Neural crest cell (in vitro differentiated cells): ENCODE results near the gene LHFPL2. TPM values are rescaled to one million over a fixed set of nuclear protein-coding genes. Genes with fewer than 3 reads are reported as not detected.
A peak's percentile ranks its signal among the peaks of the same experiment; 100 is the strongest.

ENCODE experiments used
- DNase-seq: peaks from one replicate; pipeline ENCODE4 v3.0.0; 2021; ENCODE audit warnings: low read depth, mixed read lengths, low spot score
- H3K27ac Mint-ChIP-seq: one replicate; pipeline ENCODE4 v1.8.0; 2021; ENCODE audit warnings: mild to moderate bottlenecking, mixed read lengths; ENCODE audit not compliant: unreplicated experiment
- H3K27me3 Mint-ChIP-seq: 2 replicates; pipeline ENCODE4 v1.8.0; 2021; ENCODE audit warnings: low read depth, mild to moderate bottlenecking, mixed read lengths
- H3K36me3 Mint-ChIP-seq: 2 replicates; pipeline ENCODE4 v1.8.0; 2021; ENCODE audit warnings: low read depth, mild to moderate bottlenecking, mixed read lengths
- H3K4me1 Mint-ChIP-seq: 2 replicates; pipeline ENCODE4 v1.8.0; 2021; ENCODE audit warnings: mixed read lengths
- H3K4me3 Mint-ChIP-seq: one replicate; pipeline ENCODE4 v1.8.0; 2021; ENCODE audit warnings: mild to moderate bottlenecking, mixed read lengths
- H3K9me3 Mint-ChIP-seq: 2 replicates; pipeline ENCODE4 v1.8.0; 2021; ENCODE audit warnings: mixed read lengths
- total RNA-seq: library from RNA; stranded (reverse); gene quantifications from 2 replicates; pipeline ENCODE4 v1.2.1, GENCODE V29; 2021
- TF ChIP-seq, protein P1 (sequence below): fragments of 200-600 bp; sonication (generic); conservative IDR thresholded peaks from 2 replicates; pipeline ENCODE4 v1.5.0; 2021; ENCODE audit warnings: antibody characterized with exemption, mild to moderate bottlenecking

LHFPL2 gene
- total RNA-seq, 1 donor from 2014 or later, result 15.0 TPM

DNA sequence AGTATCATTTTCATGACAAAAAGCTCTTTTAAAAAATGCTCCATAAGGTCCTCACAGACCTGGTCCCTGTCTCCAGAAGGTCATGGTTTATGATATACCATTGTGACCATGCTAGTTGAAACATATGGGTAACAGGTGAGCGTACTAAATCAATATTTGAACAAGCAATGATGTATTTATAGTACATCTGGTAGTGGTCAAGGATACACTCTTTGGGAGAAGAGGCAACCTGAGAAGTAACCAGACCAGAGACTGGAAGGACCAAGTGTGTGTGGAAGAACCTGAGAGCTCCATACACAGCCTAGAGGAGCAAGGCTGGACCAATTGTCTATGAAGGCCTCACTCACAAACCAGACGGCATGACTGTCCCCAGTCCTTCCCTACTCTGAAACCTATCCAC is 55.1 kb downstream of the LHFPL2 start:
- TF ChIP-seq, protein P1, sequence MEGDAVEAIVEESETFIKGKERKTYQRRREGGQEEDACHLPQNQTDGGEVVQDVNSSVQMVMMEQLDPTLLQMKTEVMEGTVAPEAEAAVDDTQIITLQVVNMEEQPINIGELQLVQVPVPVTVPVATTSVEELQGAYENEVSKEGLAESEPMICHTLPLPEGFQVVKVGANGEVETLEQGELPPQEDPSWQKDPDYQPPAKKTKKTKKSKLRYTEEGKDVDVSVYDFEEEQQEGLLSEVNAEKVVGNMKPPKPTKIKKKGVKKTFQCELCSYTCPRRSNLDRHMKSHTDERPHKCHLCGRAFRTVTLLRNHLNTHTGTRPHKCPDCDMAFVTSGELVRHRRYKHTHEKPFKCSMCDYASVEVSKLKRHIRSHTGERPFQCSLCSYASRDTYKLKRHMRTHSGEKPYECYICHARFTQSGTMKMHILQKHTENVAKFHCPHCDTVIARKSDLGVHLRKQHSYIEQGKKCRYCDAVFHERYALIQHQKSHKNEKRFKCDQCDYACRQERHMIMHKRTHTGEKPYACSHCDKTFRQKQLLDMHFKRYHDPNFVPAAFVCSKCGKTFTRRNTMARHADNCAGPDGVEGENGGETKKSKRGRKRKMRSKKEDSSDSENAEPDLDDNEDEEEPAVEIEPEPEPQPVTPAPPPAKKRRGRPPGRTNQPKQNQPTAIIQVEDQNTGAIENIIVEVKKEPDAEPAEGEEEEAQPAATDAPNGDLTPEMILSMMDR, result no peak
- DNase-seq, result no peak
- H3K9me3 Mint-ChIP-seq, result peaks cover 2% of the 10 kb centered on the region
- H3K27me3 Mint-ChIP-seq, result no peaks in the 10 kb centered on the region
- H3K4me1 Mint-ChIP-seq, result peaks cover 62% of the 10 kb centered on the region
- no peak overlapping the region for H3K27ac Mint-ChIP-seq
- no peak overlapping the region for H3K4me3 Mint-ChIP-seq
- no peaks in the 10 kb centered on the region for H3K36me3 Mint-ChIP-seq

DNA sequence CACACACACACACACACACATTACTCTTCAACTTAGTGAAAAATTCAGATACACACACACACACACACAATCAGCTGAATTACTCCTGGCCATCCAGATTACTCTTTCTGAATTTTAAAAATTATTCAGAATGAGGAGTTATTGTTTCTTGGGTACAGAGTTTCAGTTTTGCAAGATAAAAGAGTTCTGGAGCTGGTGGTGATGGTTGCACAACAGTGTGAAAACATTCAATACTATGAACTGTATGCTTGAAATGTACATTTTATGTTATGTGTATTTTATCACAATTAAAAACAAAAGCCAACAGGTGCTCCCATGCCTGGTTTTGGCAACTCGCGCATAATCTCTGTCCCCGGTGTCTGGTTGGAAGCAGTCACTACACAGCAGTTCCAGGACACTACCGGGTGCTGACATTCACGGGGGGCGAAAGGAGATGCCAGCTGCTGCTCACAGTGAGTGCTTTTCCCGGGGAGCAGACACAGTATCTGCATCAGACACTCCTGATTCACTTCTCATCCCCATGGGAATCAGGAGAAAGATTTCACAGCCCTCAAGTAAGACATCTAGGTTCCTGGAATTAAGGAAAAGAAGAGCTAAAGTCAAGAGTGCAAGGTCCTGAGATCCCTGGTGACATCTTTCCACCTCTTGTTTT is 55.7 kb downstream of the LHFPL2 start:
- Mint-ChIP-seq H3K36me3 (no peaks in the 10 kb centered on the region), H3K4me3 (no peak overlapping the region), H3K27me3 (no peaks in the 10 kb centered on the region), H3K9me3 (peaks cover 2% of the 10 kb centered on the region), H3K4me1 (peaks cover 59% of the 10 kb centered on the region), H3K27ac (no peak overlapping the region)
- no peak for DNase-seq
- TF ChIP-seq, protein P1, result no peak

GRCh38 chr5:78591972-78592700 is 56.4 kb downstream of the LHFPL2 start:
- Mint-ChIP-seq H3K4me1 (peaks cover 52% of the 10 kb centered on the region), H3K27ac (peak overlapping the region; percentile 37), H3K4me3 (peak overlapping the region; percentile 21), H3K9me3 (no peaks in the 10 kb centered on the region), H3K36me3 (no peaks in the 10 kb centered on the region), H3K27me3 (no peaks in the 10 kb centered on the region)
- DNase-seq, result no peak
- TF ChIP-seq, protein P1, result no peak

DNA sequence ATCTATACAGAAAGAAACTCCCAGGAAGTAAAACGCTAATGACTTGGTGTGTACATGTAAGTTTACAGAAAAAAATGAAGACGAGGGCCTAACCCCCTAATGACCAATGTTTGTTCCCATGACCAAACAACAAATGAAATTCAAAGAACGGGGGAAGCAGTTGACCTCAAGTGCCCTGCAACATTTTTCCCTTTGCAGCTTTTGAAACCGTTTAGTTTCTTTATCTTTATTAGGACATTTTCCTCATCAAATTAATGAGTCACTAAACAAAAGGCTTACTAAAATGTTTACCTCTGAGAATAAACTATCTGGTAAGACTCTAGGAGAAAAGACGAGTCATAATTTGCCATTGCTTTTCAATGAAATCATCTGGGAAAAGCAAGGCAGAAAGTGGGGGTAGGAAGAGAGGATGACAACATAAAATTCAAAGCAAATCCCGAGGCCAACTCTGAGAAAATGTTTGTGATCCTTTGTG is 57.4 kb downstream of the LHFPL2 start:
- peak overlapping the region; percentile 37 for H3K27ac Mint-ChIP-seq
- no peak for DNase-seq
- peaks cover 42% of the 10 kb centered on the region for H3K4me1 Mint-ChIP-seq
- TF ChIP-seq, protein P1, result no peak
- H3K9me3 Mint-ChIP-seq, result no peaks in the 10 kb centered on the region
- no peaks in the 10 kb centered on the region for H3K27me3 Mint-ChIP-seq
- H3K36me3 Mint-ChIP-seq, result peaks cover 3% of the 10 kb centered on the region
- H3K4me3 Mint-ChIP-seq, result no peak overlapping the region

DNA sequence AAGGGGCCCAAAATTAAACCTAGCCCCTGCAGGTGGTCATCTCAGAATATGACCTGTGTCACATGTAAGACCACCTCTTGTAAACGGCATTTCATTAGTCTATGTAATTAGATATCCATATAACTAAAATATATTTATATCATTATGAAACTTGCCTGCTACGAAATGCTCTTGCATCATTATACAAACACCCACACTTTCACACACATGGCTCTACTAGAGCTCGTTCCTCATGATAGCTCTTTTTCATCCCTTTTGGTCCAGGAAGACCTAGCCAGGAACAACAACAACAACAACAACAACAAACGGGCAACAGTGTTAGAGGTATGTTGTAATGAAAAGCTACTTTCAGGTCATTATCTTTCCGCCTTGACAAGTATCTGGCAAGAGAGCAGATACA is 58.6 kb downstream of the LHFPL2 start:
- no peaks in the 10 kb centered on the region for H3K27me3 Mint-ChIP-seq
- no peak overlapping the region for H3K4me3 Mint-ChIP-seq
- peaks cover 38% of the 10 kb centered on the region for H3K4me1 Mint-ChIP-seq
- H3K27ac Mint-ChIP-seq, result no peak overlapping the region
- peaks cover 10% of the 10 kb centered on the region for H3K36me3 Mint-ChIP-seq
- peaks cover 4% of the 10 kb centered on the region for H3K9me3 Mint-ChIP-seq
- TF ChIP-seq, protein P1, result no peak
- DNase-seq, result no peak
